H1 (cell line): ENCODE data around the gene DOP1A. TPM values are rescaled to one million over a fixed set of nuclear protein-coding genes. Genes with fewer than 3 reads are reported as not detected.

ENCODE experiments used
- CTCF ChIA-PET: fragments of 300-600 bp; sonication (Branson Sonifier 250); formaldehyde crosslinking; loops from one replicate; lab custom pipeline; 2021; ENCODE audit not compliant: partially characterized antibody; lab: Charles Lee
- POLR2A ChIA-PET: fragments of 300-600 bp; sonication (Branson Sonifier 250); formaldehyde crosslinking; loops from one replicate; lab custom pipeline; 2021; ENCODE audit warnings: inconsistent platforms; ENCODE audit not compliant: partially characterized antibody; lab: Charles Lee
- DNase-seq, 2 experiments: peaks; one replicate each; pipeline versions ENCODE4 v3.0.0 to v3.0.0-alpha.2; 2010 to 2022; ENCODE audit warnings: low spot score in 2 of 2, low read depth in 1 of 2, mixed read lengths in 1 of 2
- FAIRE-seq: peaks from 2 replicates; lab custom pipeline; 2011; peaks lifted over from hg19 to GRCh38; lab: Jason Lieb, UNC
- H2AFZ ChIP-seq: 2 replicates; pipeline ENCODE4 v1.8.1; 2012; ENCODE audit warnings: low read length, inconsistent platforms
- H2AK5ac ChIP-seq: 2 replicates; pipeline ENCODE4 v1.6.1; 2013; ENCODE audit warnings: low read depth, low read length
- H2BK120ac ChIP-seq: replicated peaks from 2 replicates; pipeline ENCODE3; 2013; ENCODE audit warnings: low read depth, low read length, inconsistent platforms
- H2BK12ac ChIP-seq: 2 replicates; pipeline ENCODE4 v1.6.1; 2013; ENCODE audit warnings: low read depth, low read length
- H2BK15ac ChIP-seq: 2 replicates; pipeline ENCODE4 v1.6.1; 2013; ENCODE audit warnings: low read length
- H2BK20ac ChIP-seq: 2 replicates; pipeline ENCODE4 v1.6.1; 2013; ENCODE audit warnings: low read length
- H2BK5ac ChIP-seq: 2 replicates; pipeline ENCODE4 v1.6.1; 2013; ENCODE audit warnings: low read depth, low read length
- H3K14ac ChIP-seq: 2 replicates; pipeline ENCODE4 v1.6.1; 2013; ENCODE audit warnings: inconsistent platforms; ENCODE audit not compliant: insufficient read length
- H3K18ac ChIP-seq: 2 replicates; pipeline ENCODE4 v1.6.1; 2013; ENCODE audit warnings: low read length; ENCODE audit errors: extremely low read depth
- H3K23ac ChIP-seq: 2 replicates; pipeline ENCODE4 v1.6.1; 2013; ENCODE audit warnings: inconsistent platforms; ENCODE audit not compliant: insufficient read length
- H3K23me2 ChIP-seq: 2 replicates; pipeline ENCODE4 v1.6.1; 2013; ENCODE audit warnings: low read depth, low read length
- H3K27ac ChIP-seq: 2 replicates; pipeline ENCODE4 v1.6.1; 2011; ENCODE audit warnings: low read depth, low read length, inconsistent platforms
- H3K27me3 ChIP-seq, 4 experiments: replicated peaks in 1 of 4; 1 replicate in 1 of 4; 2 replicates in 3 of 4; pipeline versions ENCODE4 v1.6.1 to v1.8.1; 2011 to 2013; ENCODE audit warnings: low read length in 3 of 4, mild to moderate bottlenecking in 3 of 4, inconsistent platforms in 2 of 4, mixed read lengths in 2 of 4, moderate library complexity in 1 of 4; ENCODE audit not compliant: control insufficient read depth in 3 of 4, insufficient read depth in 3 of 4; ENCODE audit errors: extremely low read depth in 1 of 4
- H3K36me3 ChIP-seq, 4 experiments: 2 replicates each; pipeline versions ENCODE4 v1.6.1 to v1.8.1; 2011 to 2013; ENCODE audit warnings: mild to moderate bottlenecking in 4 of 4, low read length in 3 of 4, moderate library complexity in 2 of 4, control low read depth in 1 of 4, inconsistent platforms in 1 of 4; ENCODE audit not compliant: insufficient read depth in 4 of 4, control insufficient read depth in 2 of 4
- H3K4ac ChIP-seq: replicated peaks from 2 replicates; pipeline ENCODE3; 2013; ENCODE audit warnings: low read length, low read depth, mixed read lengths, inconsistent platforms; ENCODE audit not compliant: insufficient read length
- H3K4me1 ChIP-seq, 4 experiments: replicated peaks in 1 of 4; 1 replicate in 1 of 4; 2 replicates in 3 of 4; pipeline versions ENCODE4 v1.6.1 to v1.8.1; 2011 to 2013; ENCODE audit warnings: low read length in 3 of 4, inconsistent platforms in 2 of 4, mixed read lengths in 1 of 4; ENCODE audit not compliant: insufficient read depth in 4 of 4, control insufficient read depth in 3 of 4
- H3K4me2 ChIP-seq, 2 experiments: 2 replicates each; pipeline versions ENCODE4 v1.6.1 to v1.8.1; 2011 to 2013; ENCODE audit warnings: low read depth in 2 of 2, low read length in 2 of 2, control low read depth in 1 of 2, inconsistent platforms in 1 of 2, mild to moderate bottlenecking in 1 of 2; ENCODE audit not compliant: insufficient read depth in 1 of 2
- H3K4me3 ChIP-seq, 4 experiments: fragments of 200-600, 300-600 bp in 1 of 4; sonication (generic), shearing (Covaris generic), sonication (Bioruptor Twin) in 1 of 4; 2 replicates each; pipeline versions ENCODE4 v1.5.1 to v1.8.1; 2011 to 2016; ENCODE audit warnings: low read length in 4 of 4, low read depth in 3 of 4, control low read depth in 2 of 4, inconsistent platforms in 2 of 4, mild to moderate bottlenecking in 2 of 4, mixed read lengths in 1 of 4, moderate library complexity in 1 of 4; ENCODE audit not compliant: insufficient read depth in 2 of 4; ENCODE audit errors: extremely low read depth in 1 of 4
- H3K56ac ChIP-seq: replicated peaks from 2 replicates; pipeline ENCODE3; 2013; ENCODE audit warnings: low read depth, mild to moderate bottlenecking, mixed read lengths, low read length, inconsistent platforms; ENCODE audit not compliant: insufficient read length
- H3K79me1 ChIP-seq: 2 replicates; pipeline ENCODE4 v1.6.1; 2013; ENCODE audit warnings: low read depth, low read length, control low read depth
- H3K79me2 ChIP-seq, 2 experiments: 2 replicates each; pipeline versions ENCODE4 v1.6.1 to v1.8.1; 2012 to 2013; ENCODE audit warnings: low read length in 2 of 2, mild to moderate bottlenecking in 2 of 2, inconsistent platforms in 1 of 2; ENCODE audit not compliant: insufficient read depth in 2 of 2, control insufficient read depth in 1 of 2
- H3K9ac ChIP-seq, 4 experiments: replicated peaks in 1 of 4; 1 replicate in 1 of 4; 2 replicates in 3 of 4; pipeline versions ENCODE4 v1.6.1 to v1.8.1; 2011 to 2013; ENCODE audit warnings: low read depth in 3 of 4, low read length in 3 of 4, control low read depth in 2 of 4, mild to moderate bottlenecking in 2 of 4, moderate library complexity in 2 of 4, inconsistent platforms in 1 of 4; ENCODE audit errors: extremely low read depth in 1 of 4
- H3K9me3 ChIP-seq, 2 experiments: 2 replicates each; pipeline versions ENCODE4 v1.6.1 to v1.8.1; 2012 to 2013; ENCODE audit warnings: mild to moderate bottlenecking in 2 of 2, moderate library complexity in 2 of 2, control low read depth in 1 of 2, inconsistent platforms in 1 of 2, low read depth in 1 of 2, low read length in 1 of 2, mixed read lengths in 1 of 2; ENCODE audit not compliant: insufficient read depth in 2 of 2
- H4K20me1 ChIP-seq, 2 experiments: replicated peaks in 1 of 2; 2 replicates each; pipeline versions ENCODE3 to v1.8.1; 2011 to 2013; ENCODE audit warnings: inconsistent platforms in 2 of 2, low read length in 2 of 2, mild to moderate bottlenecking in 1 of 2; ENCODE audit not compliant: insufficient read depth in 2 of 2, control insufficient read depth in 1 of 2
- H4K5ac ChIP-seq: 2 replicates; pipeline ENCODE4 v1.6.1; 2013; ENCODE audit warnings: low read length, low read depth, mixed read lengths, inconsistent platforms; ENCODE audit not compliant: insufficient read length
- H4K8ac ChIP-seq: 2 replicates; pipeline ENCODE4 v1.8.0; 2013; ENCODE audit warnings: mild to moderate bottlenecking, moderate library complexity, low read length, inconsistent platforms; ENCODE audit not compliant: insufficient read depth; ENCODE audit errors: extremely low read depth
- H4K91ac ChIP-seq: replicated peaks from 2 replicates; pipeline ENCODE3; 2013; ENCODE audit warnings: low read length, mixed read lengths, inconsistent platforms; ENCODE audit not compliant: insufficient read length
- ATF3 ChIP-seq: IDR thresholded peaks from 2 replicates; pipeline ENCODE4 v1.6.1; 2011; ENCODE audit warnings: low read depth, mild to moderate bottlenecking, low read length; ENCODE audit not compliant: insufficient read depth
- CHD2 ChIP-seq: IDR thresholded peaks from 2 replicates; pipeline ENCODE4 v1.6.1; 2012; ENCODE audit warnings: low read length, improper control_type of control experiment
- CTBP2 ChIP-seq: IDR thresholded peaks from 2 replicates; pipeline ENCODE4 v1.7.0; 2011; ENCODE audit warnings: borderline replicate concordance, mild to moderate bottlenecking, moderate library complexity, mixed read lengths, low read length; ENCODE audit not compliant: insufficient read depth, insufficient read length
- GABPA ChIP-seq: IDR thresholded peaks from 2 replicates; pipeline ENCODE4 v1.6.1; 2011; ENCODE audit warnings: mild to moderate bottlenecking, low read length, moderate library complexity, borderline replicate concordance; ENCODE audit not compliant: insufficient read depth
- HDAC6 ChIP-seq: IDR thresholded peaks from one replicate; pipeline ENCODE4 v1.7.1; 2012; ENCODE audit warnings: low read depth, mild to moderate bottlenecking, inconsistent platforms, low read length, moderate library complexity
- NRF1 ChIP-seq: IDR thresholded peaks from 2 replicates; pipeline ENCODE4 v1.6.1; 2011; ENCODE audit warnings: mild to moderate bottlenecking, low read depth, low read length, improper control_type of control experiment
- SUZ12 ChIP-seq: fragments of 200-600 bp; sonication (generic); IDR thresholded peaks from 2 replicates; pipeline ENCODE4 v1.6.1; 2012; ENCODE audit warnings: mild to moderate bottlenecking, inconsistent platforms, low read length, moderate library complexity, mixed read lengths
- YY1 ChIP-seq: IDR thresholded peaks from 2 replicates; pipeline ENCODE4 v1.6.1; 2011; ENCODE audit warnings: low read depth, mild to moderate bottlenecking, low read length
- WGBS, 2 experiments: shearing (Covaris generic) in 1 of 2; methylation state at CpG; one replicate each; pipeline versions ENCODE4 v1.1.6 to v1.1.7; 2013 to 2015; ENCODE audit warnings: low lambda C conversion rate in 2 of 2, mixed read lengths in 2 of 2, inconsistent platforms in 1 of 2, low coverage in 1 of 2, missing lambda C conversion rate in 1 of 2; ENCODE audit not compliant: insufficient replicate concordance in 2 of 2, insufficient coverage in 1 of 2, insufficient read length in 1 of 2; ENCODE audit errors: extremely low coverage in 1 of 2, missing lambda C conversion rate in 1 of 2; 5-methylcytosine and 5-hydroxymethylcytosine counted together
- polyA plus RNA-seq, 7 experiments: library from polyadenylated mRNA; depleted of rRNA in 3 of 7; stranded (reverse) in 5 of 7; unstranded in 2 of 7; fragments of >200 nt in 5 of 7; fragments of 200-250 nt in 2 of 7; gene quantifications; 1 replicate in 5 of 7; 2 replicates in 1 of 7; 4 replicates in 1 of 7; pipeline versions ENCODE4 v1.2.1 to v1.2.3, GENCODE V29; 2011 to 2013; ENCODE audit warnings: missing spikeins in 2 of 7, mixed read lengths in 2 of 7
- total RNA-seq: library from RNA; stranded (reverse); fragmentation: NEBNext Ultra II Directional; extraction: Animal tissue kit (Norgen Biotek cat#: 25700); gene quantifications from 2 replicates; pipeline ENCODE4 v1.2.1, GENCODE V29; 2021

DOP1A gene
- total and polyA plus RNA-seq, 2 of the 8 experiments (the other 6 are each of a cell fraction or from before 2014, with no cell fraction given) = 7.5 to 14.7 TPM

DNA sequence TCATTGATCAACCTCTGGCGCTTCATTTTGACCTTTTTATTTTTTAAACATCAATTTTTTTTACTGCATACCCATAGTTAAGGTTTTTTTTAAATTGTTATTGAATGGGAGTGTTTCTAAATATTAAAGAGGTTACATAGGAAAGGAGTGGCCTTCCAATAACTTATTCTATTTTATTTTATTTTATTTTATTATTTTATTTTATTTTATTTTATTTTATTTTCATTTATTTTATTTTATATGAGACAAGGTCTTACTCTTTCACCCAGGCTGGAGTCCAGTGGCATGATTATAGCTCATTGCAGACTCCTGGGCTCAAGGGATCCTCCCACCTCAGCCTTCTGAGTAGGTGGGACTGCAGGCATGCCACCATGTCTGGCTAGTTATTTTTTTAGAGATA, 30.2 kb downstream of the DOP1A start:
- H3K79me2 ChIP-seq = peaks cover 0 to 4% of the 10 kb centered on the region in 2 experiments; a peak in 1 of 4 replicates
- no peak for FAIRE-seq
- peaks cover 0 to 1% (median 0%) of the 10 kb centered on the region in 4 experiments; a peak in 1 of 7 replicates for H3K27me3 ChIP-seq
- no peak overlapping the region for H3K4me3 ChIP-seq
- H4K5ac ChIP-seq = no peak overlapping the region
- H3K9me3 ChIP-seq = no peaks in the 10 kb centered on the region
- ChIA-PET POLR2A (no interaction called here), CTCF (interaction anchor here (0.6 to 1.2 kb wide), 3 partner anchors 30 to 315 kb away, joined by 3 to 5 read pairs (median 4); partner anchors contain the start of gene DOP1A)
- no peak overlapping the region for H2AFZ ChIP-seq
- H3K79me1 ChIP-seq = no peaks in the 10 kb centered on the region
- no peak overlapping the region for H3K14ac ChIP-seq
- H2BK5ac ChIP-seq = no peak overlapping the region
- no peak overlapping the region for H3K4me2 ChIP-seq
- no peak overlapping the region for H3K56ac ChIP-seq
- no peak overlapping the region for H2AK5ac ChIP-seq
- H3K18ac ChIP-seq = no peak overlapping the region
- H3K23ac ChIP-seq = no peak overlapping the region
- no peak overlapping the region for H2BK20ac ChIP-seq
- WGBS, 2 experiments = 85% methylated on average over 1 of the region's 1 CpG; no CpG with 5 or more reads in 1 of the 2 experiments
- no peak overlapping the region for H3K9ac ChIP-seq
- H4K8ac ChIP-seq = no peak overlapping the region
- no peaks in the 10 kb centered on the region for H4K20me1 ChIP-seq
- H3K36me3 ChIP-seq = peaks cover 0 to 8% (median 0%) of the 10 kb centered on the region in 4 experiments; a peak in 1 of 8 replicates
- no peak overlapping the region for H2BK15ac ChIP-seq
- H3K27ac ChIP-seq = no peak overlapping the region
- H2BK120ac ChIP-seq = no peak overlapping the region
- H3K4ac ChIP-seq = no peak overlapping the region
- H4K91ac ChIP-seq = no peak overlapping the region
- H3K4me1 ChIP-seq = no peaks in the 10 kb centered on the region
- TF ChIP-seq CTBP2 (no peak), NRF1 (no peak), HDAC6 (no peak), GABPA (no peak), SUZ12 (no peak), CHD2 (no peak), YY1 (no peak), ATF3 (no peak)
- TF ChIP-seq, all 59 proteins: peak for 0
- no peak overlapping the region for H2BK12ac ChIP-seq
- DNase-seq = no peak
- no peaks in the 10 kb centered on the region for H3K23me2 ChIP-seq
